OCI-LY3 (cell line): ENCODE measurements around the gene MOB3B.

Experiments
- H2AFZ ChIP-seq: fragments of 200-600, 300-600 bp; shearing (Covaris generic); 2 replicates; pipeline ENCODE4 v1.6.0; 2014; ENCODE audit warnings: antibody characterized with exemption, low read depth, low read length
- H3K27ac ChIP-seq: fragments of 200-600, 300-600 bp; sonication (generic); 2 replicates; pipeline ENCODE4 v1.5.1; 2014; ENCODE audit warnings: mild to moderate bottlenecking, low read length, moderate library complexity, mixed read lengths
- H3K27me3 ChIP-seq: fragments of 200-600, 300-600 bp; sonication (generic); 2 replicates; pipeline ENCODE4 v1.6.1; 2014; ENCODE audit warnings: low read depth, low read length, mixed read lengths
- H3K36me3 ChIP-seq: fragments of 200-600, 300-600 bp; sonication (generic); replicated peaks from 2 replicates; pipeline ENCODE3; 2014; ENCODE audit warnings: low read depth, low read length, mixed read lengths
- H3K4me1 ChIP-seq: fragments of 300-600, 200-600 bp; sonication (generic); 2 replicates; pipeline ENCODE4 v1.6.1; 2014; ENCODE audit warnings: low read length, mixed read lengths
- H3K4me2 ChIP-seq: fragments of 200-600, 300-600 bp; sonication (generic); 2 replicates; pipeline ENCODE4 v1.6.1; 2014; ENCODE audit warnings: low read length, mixed read lengths
- H3K4me3 ChIP-seq: fragments of 300-600, 200-600 bp; sonication (generic); 2 replicates; pipeline ENCODE4 v1.5.1; 2014; ENCODE audit warnings: antibody characterized with exemption, mild to moderate bottlenecking, low read length, moderate library complexity
- H3K79me2 ChIP-seq: fragments of 300-600, 200-600 bp; shearing (Covaris generic); 2 replicates; pipeline ENCODE4 v1.6.1; 2014; ENCODE audit warnings: mild to moderate bottlenecking, low read length, mixed read lengths
- H3K9ac ChIP-seq: fragments of 300-600, 200-600 bp; shearing (Covaris generic); 2 replicates; pipeline ENCODE4 v1.6.0; 2014; ENCODE audit warnings: mild to moderate bottlenecking, low read length, moderate library complexity
- H3K9me3 ChIP-seq: fragments of 200-600, 300-600 bp; shearing (Covaris generic); 2 replicates; pipeline ENCODE4 v1.6.1; 2014; ENCODE audit warnings: low read length, mixed read lengths; ENCODE audit not compliant: insufficient read depth
- H4K20me1 ChIP-seq: fragments of 200-600, 300-600 bp; sonication (generic); 2 replicates; pipeline ENCODE4 v1.6.1; 2016; ENCODE audit warnings: low read length, mixed read lengths; ENCODE audit not compliant: insufficient read depth
- EZH2phosphoT487 ChIP-seq: fragments of 200-600 bp; shearing (Covaris generic); IDR thresholded peaks from 2 replicates; pipeline ENCODE4 v1.6.1; 2018; ENCODE audit warnings: antibody characterized with exemption, mixed run types, low read depth
- TF ChIP-seq, protein P1 (sequence below): fragments of 200-600, 300-600 bp; sonication (generic); IDR thresholded peaks from 2 replicates; pipeline ENCODE4 v1.5.1; 2014; ENCODE audit warnings: antibody characterized with exemption, low read length, low read depth

Gene MOB3B

DNA sequence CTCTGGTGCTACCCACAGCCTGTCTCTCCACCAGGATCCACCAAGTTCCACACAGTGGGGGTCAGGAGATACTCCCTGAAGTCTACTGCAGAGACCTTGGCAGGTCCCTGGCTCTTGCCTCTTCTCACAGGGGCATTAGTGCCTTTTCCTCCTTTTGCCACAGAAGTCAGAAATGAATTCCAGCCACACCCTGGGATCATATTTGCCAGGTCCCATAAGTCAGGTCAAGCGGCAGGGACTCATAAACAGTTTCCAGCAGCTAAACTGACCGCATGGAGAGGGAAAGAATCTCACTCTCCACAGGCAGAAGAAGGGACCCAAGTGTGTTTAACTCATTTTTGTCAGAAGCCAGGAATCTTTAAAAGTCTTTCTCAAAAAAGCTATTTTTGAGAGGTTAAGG is 18.8 kb downstream of the MOB3B start:
- Histone ChIP-seq H3K79me2 (no peaks in the 10 kb centered on the region), H3K4me2 (no peak overlapping the region), H3K36me3 (no peaks in the 10 kb centered on the region), H3K27ac (no peak overlapping the region), H4K20me1 (no peaks in the 10 kb centered on the region), H3K4me1 (no peaks in the 10 kb centered on the region), H3K9me3 (no peaks in the 10 kb centered on the region), H3K27me3 (peaks cover 25% of the 10 kb centered on the region), H3K9ac (no peak overlapping the region), H3K4me3 (no peak overlapping the region), H2AFZ (no peak overlapping the region)
- TF ChIP-seq, protein P1, sequence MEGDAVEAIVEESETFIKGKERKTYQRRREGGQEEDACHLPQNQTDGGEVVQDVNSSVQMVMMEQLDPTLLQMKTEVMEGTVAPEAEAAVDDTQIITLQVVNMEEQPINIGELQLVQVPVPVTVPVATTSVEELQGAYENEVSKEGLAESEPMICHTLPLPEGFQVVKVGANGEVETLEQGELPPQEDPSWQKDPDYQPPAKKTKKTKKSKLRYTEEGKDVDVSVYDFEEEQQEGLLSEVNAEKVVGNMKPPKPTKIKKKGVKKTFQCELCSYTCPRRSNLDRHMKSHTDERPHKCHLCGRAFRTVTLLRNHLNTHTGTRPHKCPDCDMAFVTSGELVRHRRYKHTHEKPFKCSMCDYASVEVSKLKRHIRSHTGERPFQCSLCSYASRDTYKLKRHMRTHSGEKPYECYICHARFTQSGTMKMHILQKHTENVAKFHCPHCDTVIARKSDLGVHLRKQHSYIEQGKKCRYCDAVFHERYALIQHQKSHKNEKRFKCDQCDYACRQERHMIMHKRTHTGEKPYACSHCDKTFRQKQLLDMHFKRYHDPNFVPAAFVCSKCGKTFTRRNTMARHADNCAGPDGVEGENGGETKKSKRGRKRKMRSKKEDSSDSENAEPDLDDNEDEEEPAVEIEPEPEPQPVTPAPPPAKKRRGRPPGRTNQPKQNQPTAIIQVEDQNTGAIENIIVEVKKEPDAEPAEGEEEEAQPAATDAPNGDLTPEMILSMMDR: no peak
- TF ChIP-seq EZH2phosphoT487: no peak

DNA sequence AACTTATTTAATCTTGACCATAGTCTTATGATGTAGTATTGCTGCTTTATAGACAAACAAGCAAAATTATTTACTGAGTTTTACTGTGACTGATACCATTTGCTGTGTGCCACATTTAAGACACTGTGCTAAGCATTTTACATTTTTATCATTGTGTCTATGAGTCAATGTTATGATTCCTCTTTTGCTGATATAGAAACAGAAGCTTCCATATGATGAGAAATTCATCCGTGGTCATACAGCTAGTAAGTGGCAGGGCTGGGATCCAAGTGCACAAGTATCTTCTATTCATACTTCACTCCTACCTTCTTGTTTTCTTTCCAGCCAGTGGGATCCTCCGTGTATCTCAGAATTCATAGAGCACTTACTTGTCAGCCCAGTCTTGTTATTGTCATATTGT is 22.6 kb downstream of the MOB3B start:
- H3K36me3 ChIP-seq: no peaks in the 10 kb centered on the region
- H3K27ac ChIP-seq: no peak overlapping the region
- no peak for TF ChIP-seq EZH2phosphoT487
- TF ChIP-seq, protein P1: no peak
- peaks cover 35% of the 10 kb centered on the region for H3K27me3 ChIP-seq
- no peaks in the 10 kb centered on the region for H3K4me1 ChIP-seq
- no peaks in the 10 kb centered on the region for H3K79me2 ChIP-seq
- no peak overlapping the region for H3K9ac ChIP-seq
- no peaks in the 10 kb centered on the region for H4K20me1 ChIP-seq
- no peaks in the 10 kb centered on the region for H3K9me3 ChIP-seq
- no peak overlapping the region for H3K4me2 ChIP-seq
- no peak overlapping the region for H2AFZ ChIP-seq
- no peak overlapping the region for H3K4me3 ChIP-seq

DNA sequence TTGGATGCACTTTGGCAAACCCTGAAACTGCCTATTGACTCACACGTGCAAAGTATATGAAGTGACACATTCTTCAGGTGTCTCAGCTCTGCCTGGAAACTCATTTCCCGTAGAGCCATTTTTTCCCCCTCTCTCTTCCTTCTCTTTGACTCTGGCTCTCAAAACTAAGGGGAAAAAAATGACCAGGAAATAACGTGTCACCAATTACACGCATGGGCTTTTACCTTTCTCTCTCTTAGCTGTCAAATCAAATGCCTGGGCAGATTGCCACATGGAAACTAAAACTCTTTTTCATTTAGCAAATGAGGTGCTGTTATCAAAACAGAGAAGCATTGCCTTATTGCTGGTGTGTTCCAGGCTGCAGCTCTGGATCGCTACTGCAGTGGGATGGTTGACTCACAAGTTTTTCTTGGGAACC is 23.9 kb downstream of the MOB3B start:
- Histone ChIP-seq H3K9ac (no peak overlapping the region), H3K27ac (no peak overlapping the region), H3K4me1 (peaks cover 4% of the 10 kb centered on the region), H3K4me3 (no peak overlapping the region), H3K9me3 (no peaks in the 10 kb centered on the region), H2AFZ (no peak overlapping the region), H3K27me3 (peaks cover 32% of the 10 kb centered on the region), H3K4me2 (no peak overlapping the region), H3K79me2 (no peaks in the 10 kb centered on the region), H4K20me1 (no peaks in the 10 kb centered on the region), H3K36me3 (no peaks in the 10 kb centered on the region)
- TF ChIP-seq EZH2phosphoT487: no peak
- TF ChIP-seq, protein P1: no peak

DNA sequence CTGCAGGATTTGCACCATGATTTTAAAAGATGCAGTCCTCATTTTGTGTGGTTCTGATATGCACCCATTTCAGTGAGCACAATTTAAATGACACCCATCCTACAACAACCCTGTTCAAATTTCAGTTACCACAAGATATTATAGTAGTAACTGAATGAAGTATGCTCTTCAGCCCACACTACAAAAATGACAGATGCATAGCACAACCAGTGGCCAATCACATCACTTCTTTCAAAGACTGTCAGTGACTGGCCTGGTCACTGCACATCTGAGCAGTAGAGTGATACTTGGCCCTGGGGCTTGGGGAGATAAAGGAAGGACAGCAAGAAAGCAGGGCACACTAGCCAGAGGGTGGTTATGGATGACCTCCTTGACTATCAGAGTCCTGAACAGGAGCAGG is 25.4 kb downstream of the MOB3B start:
- Histone ChIP-seq H3K79me2 (no peaks in the 10 kb centered on the region), H3K27me3 (peaks cover 29% of the 10 kb centered on the region; the same call in 1 of the 2 replicates), H3K4me3 (no peak overlapping the region), H3K27ac (no peak overlapping the region), H3K4me1 (peaks cover 15% of the 10 kb centered on the region), H3K9ac (no peak overlapping the region), H3K4me2 (no peak overlapping the region), H4K20me1 (no peaks in the 10 kb centered on the region), H2AFZ (no peak overlapping the region), H3K36me3 (no peaks in the 10 kb centered on the region), H3K9me3 (no peaks in the 10 kb centered on the region)
- no peak for TF ChIP-seq EZH2phosphoT487
- TF ChIP-seq, protein P1: no peak
